Heart right ventricle (tissue), 16 donors: Measurements from ENCODE around the gene MGLL. TPM values are rescaled to one million over a fixed set of nuclear protein-coding genes. Genes with fewer than 3 reads are reported as not detected.
A peak's percentile ranks its signal among the peaks of the same experiment; 100 is the strongest.

Source experiments
- ATAC-seq, 8 donors: fragments of 200-7000 bp; cut with Tn5 transposase; one replicate each; pipeline ENCODE4 v1.9.1; 2020; ENCODE audit warnings: mild to moderate bottlenecking in 8 of 8, moderate library complexity in 8 of 8, moderate number of reproducible peaks in 1 of 8
- DNase-seq, 2 donors: peaks; one replicate each; pipeline ENCODE4 v3.0.0-alpha.2; 2020
- H3K27ac ChIP-seq, 10 donors: fragments of 200-600 bp; sonication (generic) in 2 of 10; one replicate each; pipeline versions ENCODE4 v1.5.0 to v1.8.0; 2020 to 2022; ENCODE audit warnings: mild to moderate bottlenecking in 3 of 10
- H3K27me3 ChIP-seq, 7 donors: fragments of 200-600 bp; one replicate each; pipeline ENCODE4 v1.8.0; 2021 to 2022; ENCODE audit warnings: mild to moderate bottlenecking in 2 of 7
- H3K36me3 ChIP-seq, 9 donors: fragments of 200-600 bp; sonication (generic) in 1 of 9; one replicate each; pipeline versions ENCODE4 v1.5.0 to v1.8.0; 2020 to 2022; ENCODE audit warnings: mild to moderate bottlenecking in 2 of 9
- H3K4me1 ChIP-seq, 9 donors: fragments of 200-600 bp; sonication (generic) in 1 of 9; one replicate each; pipeline versions ENCODE4 v1.5.0 to v1.8.0; 2020 to 2022; ENCODE audit warnings: mild to moderate bottlenecking in 4 of 9
- H3K4me3 ChIP-seq, 10 donors: fragments of 200-600 bp; sonication (generic) in 2 of 10; one replicate each; pipeline versions ENCODE4 v1.5.0 to v1.8.0; 2020 to 2022; ENCODE audit warnings: mild to moderate bottlenecking in 7 of 10, moderate library complexity in 2 of 10
- H3K9me3 ChIP-seq, 11 donors: fragments of 200-600 bp in 10 of 11; sonication (generic) in 2 of 11; one replicate each; pipeline versions ENCODE4 v1.5.0 to v1.8.0; 2013 to 2022; ENCODE audit warnings: mild to moderate bottlenecking in 2 of 11, control low read depth in 1 of 11, moderate library complexity in 1 of 11
- WGBS, 2 donors: extraction: QIAGEN DNeasy Blood & Tissue Kit; methylation state at CpG; one replicate each; pipeline ENCODE4 v1.1.7; 2013; ENCODE audit warnings: inconsistent platforms in 1 of 2; 5-methylcytosine and 5-hydroxymethylcytosine counted together
- intact Hi-C, 10 donors: fragments of 100-400 bp; cut with DNase I; formaldehyde crosslinking; loops; one replicate each; pipeline versions ENCODE4 v1.11.1 to v1.14.2; 2022
- polyA plus RNA-seq, 2 donors: library from polyadenylated mRNA; stranded (reverse); fragments of 200-250 nt; gene quantifications; one replicate each; pipeline ENCODE4 v1.2.3, GENCODE V29; 2013
- total RNA-seq, 10 donors: library from RNA; stranded (reverse); fragmentation: NEBNext Ultra II Directional in 3 of 10; extraction: Animal tissue kit (Norgen Biotek cat#: 25700) in 3 of 10; gene quantifications; one replicate each; pipeline versions ENCODE4 v1.2.1 to v1.2.4, GENCODE V29; 2021 to 2023
- TF ChIP-seq, protein P1 (sequence below), 9 donors: fragments of 200-600 bp; sonication (generic) in 2 of 9; IDR thresholded peaks; one replicate each; pipeline versions ENCODE4 v1.5.0 to v1.8.0; 2021 to 2022; ENCODE audit warnings: antibody characterized with exemption in 9 of 9, mild to moderate bottlenecking in 5 of 9, moderate library complexity in 1 of 9
- donor health status: Arrhythmogenic right ventricular cardiomyopathy.
- donor health status: ischemic (EF 13 %, LVEDD 7.1; RV severe dilation, severe dysfunction).
- donor health status: healthy with polysubstance abuse.
- donor health status: DM: no; HTN: yes; CAD: no.
- donor health status: DM: no; HTN: no; CAD: no.
- donor health status: ischemic (EF 25% LVEDD 6.9; RV normal size, moderate dysfunction).
- donor health status: ischemic (EF 25% LVEDD 5.7; RV mildly dilated, moderate dysfunction).
- donor health status: healthy.
- donor health status: DM: yes; HTN: yes; CAD: no.
- donor health status: Ischemic cardiomyopathy.
- donor health status: ischemic (EF 35%, LVEDD 5.7; RV mildly dilated, moderate dysfunction).
- donor health status: nonischemic (EF 11% LVEDD 7.7; RV severe dilation, severe dysfunction).
- donor health status: DM: yes; HTN: yes; CAD: no.
- donor health status: PGD.
- donor health status: ischemic (EF 29% LVEDD 5.4; RV normal size, mild dysfunction).
- donor health status: nonischemic (EF 23%, LVEDD 6.1; RV moderate dilation, normal function).

Gene MGLL
- total and polyA plus RNA-seq, 12 donors: 35.7 to 103 (median 65.2) TPM

DNA sequence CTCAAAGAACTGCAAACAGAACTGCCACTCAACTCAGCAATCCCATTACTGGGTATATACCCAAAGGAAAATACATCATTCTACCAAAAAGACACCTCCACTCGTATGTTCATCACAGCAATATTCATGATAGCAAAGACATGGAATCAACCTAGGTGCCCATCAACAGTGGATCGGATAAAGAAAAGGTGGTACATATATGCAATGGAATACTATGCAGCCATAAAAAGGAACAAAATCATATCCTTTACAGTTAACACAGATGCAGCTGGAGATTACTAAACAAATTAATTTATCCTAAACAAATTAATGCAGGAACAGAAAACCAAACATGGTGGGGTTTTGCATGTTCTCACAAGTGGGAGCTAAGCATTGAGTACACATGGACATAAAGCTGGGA is 27.3 kb downstream of the MGLL start:
- no peak for DNase-seq
- ATAC-seq: no peak
- Histone ChIP-seq H3K27ac (no peak overlapping the region), H3K36me3 (peaks cover 0 to 76% (median 6%) of the 10 kb centered on the region in 9 donors), H3K4me3 (no peak overlapping the region), H3K4me1 (peaks cover 11 to 82% (median 55%) of the 10 kb centered on the region in 9 donors), H3K9me3 (peaks cover 0 to 4% (median 0%) of the 10 kb centered on the region in 11 donors), H3K27me3 (no peaks in the 10 kb centered on the region)
- TF ChIP-seq, protein P1, sequence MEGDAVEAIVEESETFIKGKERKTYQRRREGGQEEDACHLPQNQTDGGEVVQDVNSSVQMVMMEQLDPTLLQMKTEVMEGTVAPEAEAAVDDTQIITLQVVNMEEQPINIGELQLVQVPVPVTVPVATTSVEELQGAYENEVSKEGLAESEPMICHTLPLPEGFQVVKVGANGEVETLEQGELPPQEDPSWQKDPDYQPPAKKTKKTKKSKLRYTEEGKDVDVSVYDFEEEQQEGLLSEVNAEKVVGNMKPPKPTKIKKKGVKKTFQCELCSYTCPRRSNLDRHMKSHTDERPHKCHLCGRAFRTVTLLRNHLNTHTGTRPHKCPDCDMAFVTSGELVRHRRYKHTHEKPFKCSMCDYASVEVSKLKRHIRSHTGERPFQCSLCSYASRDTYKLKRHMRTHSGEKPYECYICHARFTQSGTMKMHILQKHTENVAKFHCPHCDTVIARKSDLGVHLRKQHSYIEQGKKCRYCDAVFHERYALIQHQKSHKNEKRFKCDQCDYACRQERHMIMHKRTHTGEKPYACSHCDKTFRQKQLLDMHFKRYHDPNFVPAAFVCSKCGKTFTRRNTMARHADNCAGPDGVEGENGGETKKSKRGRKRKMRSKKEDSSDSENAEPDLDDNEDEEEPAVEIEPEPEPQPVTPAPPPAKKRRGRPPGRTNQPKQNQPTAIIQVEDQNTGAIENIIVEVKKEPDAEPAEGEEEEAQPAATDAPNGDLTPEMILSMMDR (IDR thresholded peaks at IDR 0.05): no peak
- intact Hi-C loops: no loop called here
- WGBS, 2 donors: 95 to 98% methylated on average over 2 of the region's 2 CpGs

DNA sequence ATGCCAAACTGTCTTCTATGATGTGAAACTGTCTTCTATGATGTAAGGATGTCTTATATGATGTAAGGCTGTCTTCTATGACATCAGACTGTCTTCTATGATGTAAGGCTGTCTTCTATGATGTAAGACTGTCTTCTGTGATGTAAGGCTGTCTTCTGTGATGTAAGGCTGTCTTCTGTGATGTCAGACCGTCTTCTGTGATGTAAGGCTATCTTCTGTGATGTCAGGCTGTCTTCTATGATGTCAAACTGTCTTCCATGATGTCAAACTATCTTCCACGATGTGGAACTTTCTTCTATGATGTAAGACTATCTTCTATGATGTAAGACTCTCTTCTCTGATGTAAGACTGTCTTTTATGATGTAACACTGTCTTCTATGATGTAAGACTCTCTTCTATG is 27.9 kb downstream of the MGLL start:
- H3K27me3 ChIP-seq: no peaks in the 10 kb centered on the region
- peaks cover 0 to 76% (median 5%) of the 10 kb centered on the region in 9 donors for H3K36me3 ChIP-seq
- H3K9me3 ChIP-seq: peaks cover 0 to 4% (median 0%) of the 10 kb centered on the region in 11 donors
- ATAC-seq (no peak), DNase-seq (no peak)
- H3K4me3 ChIP-seq: no peak overlapping the region
- intact Hi-C loops: no loop called here
- peaks cover 8 to 82% (median 54%) of the 10 kb centered on the region in 9 donors for H3K4me1 ChIP-seq
- no peak overlapping the region for H3K27ac ChIP-seq
- TF ChIP-seq, protein P1 (IDR thresholded peaks at IDR 0.05): no peak
- WGBS, 2 donors: 93 to 96% methylated on average over 2 of the region's 2 CpGs

DNA sequence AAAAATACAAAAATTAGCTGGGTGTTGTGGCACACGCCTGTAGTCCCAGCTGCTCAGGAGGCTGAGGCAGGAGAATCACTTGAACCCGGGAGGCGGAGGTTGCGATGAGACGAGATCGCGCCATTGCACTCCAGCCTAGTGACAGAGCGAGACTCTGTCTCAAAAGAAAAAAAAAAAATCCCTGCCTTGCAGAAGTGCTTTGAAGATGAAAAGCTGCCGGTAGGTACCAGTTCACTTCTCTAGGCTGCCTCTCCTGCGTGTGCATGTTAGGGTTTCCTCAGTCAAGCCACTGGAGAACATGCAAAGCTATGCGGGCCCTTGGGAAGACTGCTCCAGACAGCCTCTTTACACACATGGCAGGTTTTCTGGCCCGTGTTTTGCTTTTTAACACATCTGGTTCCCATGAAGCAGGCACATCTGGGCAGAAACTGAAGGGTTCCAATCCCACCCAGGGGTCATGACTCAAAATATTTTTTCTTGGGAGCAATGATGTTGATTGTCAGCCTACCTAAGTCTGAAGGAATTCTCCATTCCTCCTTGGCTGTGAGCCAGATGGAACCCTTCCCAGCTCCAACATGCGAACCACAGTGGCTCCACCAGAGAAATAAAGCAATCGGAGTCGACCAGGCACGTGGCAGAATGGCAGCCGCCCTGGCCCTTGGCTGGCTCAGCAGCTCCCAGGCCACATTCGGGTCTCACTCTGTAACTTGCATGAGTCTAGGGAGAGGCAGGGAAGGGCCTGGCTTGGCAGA is 29.6 kb downstream of the MGLL start:
- WGBS, 2 donors: 65 to 73% methylated on average over 18 of the region's 18 CpGs
- Histone ChIP-seq H3K36me3 (peaks cover 0 to 70% (median 5%) of the 10 kb centered on the region in 9 donors), H3K27ac (peak overlapping the region in 6 of 10 donors; percentile 18 to 91 (median 42)), H3K9me3 (peaks cover 0 to 4% (median 0%) of the 10 kb centered on the region in 11 donors), H3K4me3 (no peak overlapping the region), H3K27me3 (no peaks in the 10 kb centered on the region), H3K4me1 (peaks cover 24 to 82% (median 60%) of the 10 kb centered on the region in 9 donors)
- peak; percentile 67 to 75 for DNase-seq
- intact Hi-C loops: no loop called here
- TF ChIP-seq, protein P1 (IDR thresholded peaks at IDR 0.05): no peak
- peak; percentile 46 to 71 (median 56) for ATAC-seq

DNA sequence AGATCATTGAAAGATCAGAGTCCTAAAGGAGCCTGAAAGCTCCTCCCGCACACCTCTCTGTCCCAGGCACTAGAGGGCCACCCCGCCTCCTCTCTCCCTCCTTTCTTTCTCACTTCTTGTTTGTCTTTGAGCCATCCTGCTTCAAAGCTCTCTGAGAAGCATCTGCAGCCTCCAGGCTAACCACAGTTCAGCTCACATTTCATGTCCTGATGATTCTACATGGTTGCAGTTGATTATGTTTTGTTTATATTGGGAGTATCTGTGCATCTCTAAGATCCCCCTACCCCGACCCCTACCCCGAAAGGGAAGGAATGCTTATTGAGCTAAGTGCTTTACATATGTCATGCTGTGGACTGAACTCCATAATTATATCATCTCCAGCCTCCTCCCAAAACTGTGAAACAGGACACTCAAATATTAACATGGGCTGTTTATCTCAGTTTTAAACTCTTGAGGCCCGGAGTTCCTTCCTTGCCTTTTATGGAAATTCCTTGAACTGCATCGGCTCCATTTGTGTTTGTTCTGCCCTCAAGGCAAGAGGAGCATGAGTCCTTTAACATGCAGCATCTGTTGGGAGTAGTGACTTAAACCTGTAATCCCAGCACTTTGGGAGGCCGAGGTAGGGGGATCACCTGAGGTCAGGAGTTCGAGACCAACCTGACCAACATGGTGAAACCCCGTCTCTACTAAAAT is 30.9 kb downstream of the MGLL start:
- Histone ChIP-seq H3K4me1 (peaks cover 36 to 84% (median 74%) of the 10 kb centered on the region in 9 donors), H3K9me3 (peaks cover 0 to 4% (median 0%) of the 10 kb centered on the region in 11 donors), H3K4me3 (no peak overlapping the region), H3K27me3 (no peaks in the 10 kb centered on the region), H3K36me3 (peaks cover 0 to 70% (median 0%) of the 10 kb centered on the region in 9 donors), H3K27ac (peak overlapping the region in 9 of 10 donors; percentile 45 to 91 (median 50))
- no peak for DNase-seq
- WGBS, 2 donors: 68 to 72% methylated on average over 9 of the region's 9 CpGs
- TF ChIP-seq, protein P1 (IDR thresholded peaks at IDR 0.05): peak in 3 of 9 donors; percentile 15 to 24 (median 15)
- no peak for ATAC-seq
- intact Hi-C loops: no loop called here
